DOHH2 (cell line): ENCODE results near the gene ZDHHC17.

ENCODE experiments used
- H3F3A ChIP-seq: fragments of 200-600 bp; sonication (generic), shearing (Covaris generic); 2 replicates; pipeline ENCODE4 v1.6.0; 2016; ENCODE audit warnings: antibody characterized with exemption, mild to moderate bottlenecking; ENCODE audit not compliant: control insufficient read depth, insufficient read depth
- H3K27ac ChIP-seq: fragments of 200-600 bp; sonication (generic); 2 replicates; pipeline ENCODE4 v1.5.1; 2014; ENCODE audit warnings: low read depth, mild to moderate bottlenecking, low read length, moderate library complexity
- H3K27me3 ChIP-seq: fragments of 200-600 bp; sonication (generic); 2 replicates; pipeline ENCODE4 v1.6.1; 2014; ENCODE audit warnings: mild to moderate bottlenecking, low read length, mixed read lengths; ENCODE audit not compliant: control insufficient read depth
- H3K36me3 ChIP-seq: fragments of 200-600 bp; sonication (generic); 2 replicates; pipeline ENCODE4 v1.6.1; 2014; ENCODE audit warnings: mild to moderate bottlenecking, low read length, moderate library complexity, mixed read lengths; ENCODE audit not compliant: control insufficient read depth
- H3K4me1 ChIP-seq: fragments of 200-600 bp; sonication (generic); 2 replicates; pipeline ENCODE4 v1.6.1; 2014; ENCODE audit warnings: mild to moderate bottlenecking, low read length, mixed read lengths; ENCODE audit not compliant: control insufficient read depth
- H3K4me2 ChIP-seq: fragments of 200-600 bp; sonication (generic); 2 replicates; pipeline ENCODE4 v1.6.0; 2014; ENCODE audit warnings: mild to moderate bottlenecking, low read length, moderate library complexity
- H3K4me3 ChIP-seq: fragments of 200-600 bp; sonication (generic); 2 replicates; pipeline ENCODE4 v1.5.1; 2014; ENCODE audit warnings: mild to moderate bottlenecking, low read length, mixed read lengths
- H3K79me2 ChIP-seq: fragments of 200-600 bp; sonication (generic); 2 replicates; pipeline ENCODE4 v1.6.1; 2014; ENCODE audit warnings: mild to moderate bottlenecking, low read length, mixed read lengths; ENCODE audit not compliant: control insufficient read depth
- H3K9me2 ChIP-seq: fragments of 200-600 bp; sonication (generic); replicated peaks from 2 replicates; pipeline ENCODE4 v1.6.1; 2014; ENCODE audit warnings: mild to moderate bottlenecking, low read length, mixed read lengths; ENCODE audit not compliant: control insufficient read depth
- H3K9me3 ChIP-seq: fragments of 200-600 bp; sonication (generic); 2 replicates; pipeline ENCODE4 v1.6.1; 2014; ENCODE audit warnings: antibody characterized with exemption, low read length, mixed read lengths; ENCODE audit not compliant: control insufficient read depth, insufficient read depth
- H4K20me1 ChIP-seq: fragments of 200-600 bp; sonication (generic); 2 replicates; pipeline ENCODE4 v1.6.0; 2014; ENCODE audit warnings: low read depth, mild to moderate bottlenecking, antibody characterized with exemption, low read length, moderate library complexity; ENCODE audit not compliant: control insufficient read depth, insufficient read depth
- EZH2phosphoT487 ChIP-seq: fragments of 200-600 bp; sonication (generic); IDR thresholded peaks from 2 replicates; pipeline ENCODE4 v1.6.1; 2017; ENCODE audit warnings: borderline replicate concordance, mild to moderate bottlenecking, antibody characterized with exemption, low read length, moderate library complexity, mixed read lengths
- TF ChIP-seq, protein P1 (sequence below): fragments of 200-600 bp; sonication (generic); IDR thresholded peaks from one replicate; pipeline ENCODE4 v1.5.1; 2014; ENCODE audit warnings: antibody characterized with exemption, mild to moderate bottlenecking, low read depth, low read length; ENCODE audit not compliant: poor library complexity, severe bottlenecking

The ZDHHC17 gene

DNA sequence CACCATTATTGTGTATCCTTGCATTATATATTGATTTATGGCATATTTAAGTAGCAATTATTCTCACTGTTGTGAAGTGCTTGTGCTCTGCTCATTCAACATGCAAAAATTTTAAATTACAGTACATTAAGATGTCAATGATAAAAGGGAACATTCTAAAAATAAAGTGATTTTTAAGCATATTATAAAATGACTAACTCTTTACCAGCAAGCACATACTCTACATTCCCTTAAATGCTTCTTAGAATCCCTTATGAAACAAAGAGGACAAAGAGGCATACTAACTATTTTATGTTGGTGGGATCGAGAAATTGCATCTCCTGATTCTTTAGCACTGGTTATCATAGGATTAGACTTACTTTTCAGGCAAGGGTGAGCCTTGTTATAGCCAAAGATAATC, 46.6 kb upstream of the ZDHHC17 start:
- no peaks in the 10 kb centered on the region for H3K36me3 ChIP-seq
- peaks cover 3% of the 10 kb centered on the region; the same call in 1 of the 2 replicates for H3K27me3 ChIP-seq
- H3K79me2 ChIP-seq, result no peaks in the 10 kb centered on the region
- no peaks in the 10 kb centered on the region for H4K20me1 ChIP-seq
- no peak overlapping the region for H3K27ac ChIP-seq
- no peak overlapping the region for H3K4me3 ChIP-seq
- H3K9me3 ChIP-seq, result no peaks in the 10 kb centered on the region
- peaks cover 9% of the 10 kb centered on the region; the same call in 1 of the 2 replicates for H3K4me1 ChIP-seq
- no peak overlapping the region for H3K4me2 ChIP-seq
- no peaks in the 10 kb centered on the region for H3K9me2 ChIP-seq
- no peaks in the 10 kb centered on the region for H3F3A ChIP-seq
- TF ChIP-seq, protein P1, sequence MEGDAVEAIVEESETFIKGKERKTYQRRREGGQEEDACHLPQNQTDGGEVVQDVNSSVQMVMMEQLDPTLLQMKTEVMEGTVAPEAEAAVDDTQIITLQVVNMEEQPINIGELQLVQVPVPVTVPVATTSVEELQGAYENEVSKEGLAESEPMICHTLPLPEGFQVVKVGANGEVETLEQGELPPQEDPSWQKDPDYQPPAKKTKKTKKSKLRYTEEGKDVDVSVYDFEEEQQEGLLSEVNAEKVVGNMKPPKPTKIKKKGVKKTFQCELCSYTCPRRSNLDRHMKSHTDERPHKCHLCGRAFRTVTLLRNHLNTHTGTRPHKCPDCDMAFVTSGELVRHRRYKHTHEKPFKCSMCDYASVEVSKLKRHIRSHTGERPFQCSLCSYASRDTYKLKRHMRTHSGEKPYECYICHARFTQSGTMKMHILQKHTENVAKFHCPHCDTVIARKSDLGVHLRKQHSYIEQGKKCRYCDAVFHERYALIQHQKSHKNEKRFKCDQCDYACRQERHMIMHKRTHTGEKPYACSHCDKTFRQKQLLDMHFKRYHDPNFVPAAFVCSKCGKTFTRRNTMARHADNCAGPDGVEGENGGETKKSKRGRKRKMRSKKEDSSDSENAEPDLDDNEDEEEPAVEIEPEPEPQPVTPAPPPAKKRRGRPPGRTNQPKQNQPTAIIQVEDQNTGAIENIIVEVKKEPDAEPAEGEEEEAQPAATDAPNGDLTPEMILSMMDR, result no peak
- no peak for TF ChIP-seq EZH2phosphoT487

DNA sequence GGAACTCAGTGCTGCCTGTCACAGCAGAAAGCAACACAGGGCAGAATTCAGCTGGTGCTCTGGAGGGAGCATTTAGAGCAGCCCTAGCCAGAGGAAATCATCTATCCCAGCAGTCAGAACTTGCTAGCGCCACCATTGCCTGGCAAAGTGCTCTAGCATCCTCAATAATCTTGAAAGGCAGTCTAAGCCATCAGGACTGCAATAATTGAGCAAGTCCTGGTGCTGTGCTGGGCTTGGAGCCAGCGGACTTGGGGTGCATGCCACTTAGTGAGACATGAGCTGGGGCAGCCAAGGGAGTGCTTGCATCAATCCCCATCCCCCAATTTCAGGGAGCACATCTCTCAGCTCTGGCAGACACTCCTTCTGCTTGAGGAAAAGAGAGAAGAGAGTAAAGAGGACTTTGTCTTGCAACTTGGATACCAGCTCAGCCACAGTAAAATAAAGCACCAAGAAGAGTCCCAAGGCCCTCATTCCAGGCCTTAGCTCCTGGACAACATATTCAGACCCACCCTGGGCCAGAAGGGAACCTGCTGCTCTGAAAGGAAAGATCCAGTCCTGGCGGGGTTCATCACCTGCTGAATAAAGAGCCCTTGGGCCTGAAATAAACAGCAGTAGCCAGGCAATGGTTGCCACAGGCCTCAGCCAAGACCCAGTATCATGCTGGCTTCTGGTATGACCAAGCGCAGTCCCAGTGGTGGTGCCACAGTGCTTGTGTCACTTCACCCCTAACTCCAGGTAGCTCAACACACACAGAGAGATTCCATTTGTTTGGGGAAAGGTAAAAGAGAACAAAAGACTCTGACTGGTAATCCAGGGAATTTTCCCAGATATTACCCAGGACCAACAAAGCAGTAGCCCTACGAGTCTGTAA, 44.5 kb upstream of the ZDHHC17 start:
- H3K4me1 ChIP-seq, result peaks cover 9% of the 10 kb centered on the region; the same call in 1 of the 2 replicates
- no peaks in the 10 kb centered on the region for H3K79me2 ChIP-seq

DNA sequence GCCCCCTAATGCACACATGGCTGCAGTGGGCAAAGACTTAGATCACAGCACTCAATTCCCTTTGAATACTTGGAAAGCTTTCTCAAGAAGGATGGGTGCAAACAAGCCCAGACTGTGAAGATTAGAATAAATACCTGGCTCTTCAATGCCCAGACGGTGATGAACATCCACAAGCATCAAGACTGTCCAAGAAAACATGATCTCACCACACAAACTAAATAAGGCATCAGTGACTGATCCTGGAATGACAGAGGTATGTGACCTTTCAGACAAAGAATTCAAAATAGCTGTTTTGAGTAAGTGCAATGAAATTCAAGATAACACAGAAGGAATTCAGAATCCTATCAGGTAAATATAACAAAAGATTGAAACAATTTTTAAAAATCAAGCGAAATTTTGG, 43.8 kb upstream of the ZDHHC17 start:
- H3K4me2 ChIP-seq, result no peak overlapping the region
- no peaks in the 10 kb centered on the region for H3K9me2 ChIP-seq
- H3K36me3 ChIP-seq, result no peaks in the 10 kb centered on the region
- no peaks in the 10 kb centered on the region for H3F3A ChIP-seq
- TF ChIP-seq, protein P1, result no peak
- TF ChIP-seq EZH2phosphoT487, result no peak
- no peaks in the 10 kb centered on the region for H3K9me3 ChIP-seq
- peaks cover 7% of the 10 kb centered on the region; the same call in 1 of the 2 replicates for H3K4me1 ChIP-seq
- H4K20me1 ChIP-seq, result no peaks in the 10 kb centered on the region
- no peak overlapping the region for H3K4me3 ChIP-seq
- peaks cover 3% of the 10 kb centered on the region; the same call in 1 of the 2 replicates for H3K27me3 ChIP-seq
- H3K27ac ChIP-seq, result no peak overlapping the region
- no peaks in the 10 kb centered on the region for H3K79me2 ChIP-seq

More for the DNA sequence above, 44.5 kb upstream of the ZDHHC17 start:
- H3K9me2 ChIP-seq, result no peaks in the 10 kb centered on the region
- no peak overlapping the region for H3K27ac ChIP-seq
- H3K9me3 ChIP-seq, result no peaks in the 10 kb centered on the region
- H3K4me3 ChIP-seq, result no peak overlapping the region
- no peak overlapping the region for H3K4me2 ChIP-seq
- no peaks in the 10 kb centered on the region for H3F3A ChIP-seq
- TF ChIP-seq, protein P1, result no peak
- TF ChIP-seq EZH2phosphoT487, result no peak
- H4K20me1 ChIP-seq, result no peaks in the 10 kb centered on the region
- peaks cover 3% of the 10 kb centered on the region; the same call in 1 of the 2 replicates for H3K27me3 ChIP-seq
- no peaks in the 10 kb centered on the region for H3K36me3 ChIP-seq
